Tibial artery (tissue), 4 donors: Measurements from ENCODE around the gene NIPAL3.

Experiments
- DNase-seq, 2 donors: peaks; one replicate each; pipeline ENCODE4 v3.0.0-alpha.2; 2019
- H3K27ac ChIP-seq, 2 donors: fragments of 200-600 bp; sonication (generic) in 1 of 2; 1 replicate in 1 of 2; 2 replicates in 1 of 2; pipeline ENCODE4 v1.5.1; 2018 to 2019; ENCODE audit warnings: mild to moderate bottlenecking in 1 of 2
- H3K27me3 ChIP-seq, 2 donors: fragments of 200-600 bp; sonication (generic) in 1 of 2; one replicate each; pipeline versions ENCODE4 v1.5.1 to v1.6.0; 2016 to 2019
- H3K36me3 ChIP-seq, 3 donors: fragments of 200-600 bp; sonication (generic) in 2 of 3; one replicate each; pipeline ENCODE4 v1.5.1; 2016 to 2019; ENCODE audit warnings: mild to moderate bottlenecking in 2 of 3
- H3K4me1 ChIP-seq, 4 donors: fragments of 200-600 bp; sonication (generic) in 2 of 4; 1 replicate in 3 of 4; 2 replicates in 1 of 4; pipeline ENCODE4 v1.5.1; 2016 to 2019
- H3K4me3 ChIP-seq, 2 donors: fragments of 200-600 bp; sonication (generic) in 1 of 2; 1 replicate in 1 of 2; 2 replicates in 1 of 2; pipeline ENCODE4 v1.5.1; 2018 to 2019; ENCODE audit warnings: mild to moderate bottlenecking in 2 of 2
- H3K9me3 ChIP-seq, 3 donors: fragments of 200-600 bp; sonication (generic) in 1 of 3; one replicate each; pipeline ENCODE4 v1.5.1; 2016 to 2019
- CTCF ChIP-seq, 2 experiments: fragments of 200-600 bp in 1 of 2; fragments of 450-650 bp in 1 of 2; IDR thresholded peaks; one replicate each; pipeline ENCODE4 v1.5.1; 2017 to 2019; ENCODE audit warnings: antibody characterized with exemption in 2 of 2, mild to moderate bottlenecking in 1 of 2, moderate library complexity in 1 of 2
- intact Hi-C: fragments of 100-400 bp; cut with DNase I; formaldehyde crosslinking; loops from one replicate; pipeline ENCODE4 v1.15.0; 2023; ENCODE audit warnings: low total_unique reads

Gene NIPAL3

GRCh38 chr1:24403806-24404205 is 11.8 kb upstream of the NIPAL3 start:
- intact Hi-C loops: no loop called here
- H3K4me3 ChIP-seq: no peak overlapping the region
- no peaks in the 10 kb centered on the region for H3K27me3 ChIP-seq
- no peak for TF ChIP-seq CTCF (IDR thresholded peaks at IDR 0.05)
- DNase-seq: no peak
- H3K4me1 ChIP-seq: no peaks in the 10 kb centered on the region
- no peak overlapping the region for H3K27ac ChIP-seq
- peaks cover 0 to 5% (median 0%) of the 10 kb centered on the region in 3 donors for H3K9me3 ChIP-seq
- H3K36me3 ChIP-seq: no peaks in the 10 kb centered on the region

GRCh38 chr1:24406788-24407187 is 8.8 kb upstream of the NIPAL3 start:
- intact Hi-C loops: no loop called here
- H3K4me3 ChIP-seq: no peak overlapping the region
- no peaks in the 10 kb centered on the region for H3K36me3 ChIP-seq
- peaks cover 0 to 5% (median 0%) of the 10 kb centered on the region in 3 donors for H3K9me3 ChIP-seq
- H3K27me3 ChIP-seq: no peaks in the 10 kb centered on the region
- no peak for DNase-seq
- no peaks in the 10 kb centered on the region for H3K4me1 ChIP-seq
- H3K27ac ChIP-seq: no peak overlapping the region
- no peak for TF ChIP-seq CTCF (IDR thresholded peaks at IDR 0.05)

- DNase-seq: no peak
- H3K27ac ChIP-seq: no peak overlapping the region
- peaks cover 0 to 5% (median 0%) of the 10 kb centered on the region in 3 donors for H3K9me3 ChIP-seq
- H3K27me3 ChIP-seq: no peaks in the 10 kb centered on the region
- TF ChIP-seq CTCF (IDR thresholded peaks at IDR 0.05): no peak
- H3K4me1 ChIP-seq: peaks cover 0 to 8% (median 0%) of the 10 kb centered on the region in 4 donors
- no peaks in the 10 kb centered on the region for H3K36me3 ChIP-seq
- H3K4me3 ChIP-seq: no peak overlapping the region
- intact Hi-C loops: no loop called here
Measured at GRCh38 chr1:24409535-24409934, 6.1 kb upstream of the NIPAL3 start.

GRCh38 chr1:24410750-24411149 is 4.9 kb upstream of the NIPAL3 start:
- H3K4me1 ChIP-seq: peaks cover 0 to 15% (median 3%) of the 10 kb centered on the region in 4 donors
- H3K27ac ChIP-seq: no peak overlapping the region
- TF ChIP-seq CTCF (IDR thresholded peaks at IDR 0.05): no peak
- peaks cover 0 to 5% (median 0%) of the 10 kb centered on the region in 3 donors for H3K9me3 ChIP-seq
- no peaks in the 10 kb centered on the region for H3K27me3 ChIP-seq
- H3K4me3 ChIP-seq: no peak overlapping the region
- intact Hi-C loops: no loop called here
- no peaks in the 10 kb centered on the region for H3K36me3 ChIP-seq
- no peak for DNase-seq

- Histone ChIP-seq H3K27me3 (peaks cover 0 to 7% of the 10 kb centered on the region in 2 donors), H3K4me1 (peaks cover 0 to 26% (median 9%) of the 10 kb centered on the region in 4 donors), H3K36me3 (no peaks in the 10 kb centered on the region), H3K4me3 (no peak overlapping the region), H3K9me3 (peaks cover 0 to 5% (median 0%) of the 10 kb centered on the region in 3 donors), H3K27ac (no peak overlapping the region)
- no peak for TF ChIP-seq CTCF (IDR thresholded peaks at IDR 0.05)
- intact Hi-C loops: no loop called here
- DNase-seq: no peak
Measured at GRCh38 chr1:24411963-24412362, 3.6 kb upstream of the NIPAL3 start.

GRCh38 chr1:24412408-24412807 is 3.2 kb upstream of the NIPAL3 start:
- intact Hi-C loops: no loop called here
- Histone ChIP-seq H3K9me3 (peaks cover 0 to 5% (median 0%) of the 10 kb centered on the region in 3 donors), H3K27me3 (peaks cover 0 to 9% of the 10 kb centered on the region in 2 donors), H3K27ac (no peak overlapping the region), H3K4me3 (no peak overlapping the region), H3K36me3 (no peaks in the 10 kb centered on the region), H3K4me1 (peaks cover 0 to 28% (median 9%) of the 10 kb centered on the region in 4 donors)
- no peak for TF ChIP-seq CTCF (IDR thresholded peaks at IDR 0.05)
- DNase-seq: no peak
